SK-N-SH (cell line): ENCODE data around the gene GABRE. TPM values are rescaled to one million over a fixed set of nuclear protein-coding genes. Genes with fewer than 3 reads are reported as not detected.

Source experiments
- CTCF ChIA-PET: fragments of 300-600, 350-600 bp; formaldehyde crosslinking; extraction: SDS; loops from one replicate; lab custom pipeline; 2021; lab: Yijun Ruan, JAX
- POLR2A ChIA-PET: fragments of 350-600 bp; sonication (Branson Sonifier 250); formaldehyde crosslinking; extraction: SDS; loops from one replicate; lab custom pipeline; 2020; ENCODE audit warnings: antibody characterized with exemption, inconsistent platforms; lab: Yijun Ruan, JAX
- DNase-seq: peaks from one replicate; pipeline ENCODE4 v3.0.0; 2012
- H2AFZ ChIP-seq: fragments of 200-600 bp; sonication (generic); 2 replicates; pipeline ENCODE4 v1.8.1; 2016; ENCODE audit warnings: antibody characterized with exemption, mild to moderate bottlenecking, low read depth
- H3F3A ChIP-seq: fragments of 200-600 bp; sonication (generic); replicated peaks from 2 replicates; pipeline ENCODE3; 2016; ENCODE audit warnings: antibody characterized with exemption, mild to moderate bottlenecking; ENCODE audit not compliant: insufficient read depth
- H3K27ac ChIP-seq, 2 experiments: fragments of 200-500 bp in 1 of 2; fragments of 200-600 bp in 1 of 2; sonication (Bioruptor generic) in 1 of 2; sonication (generic), shearing (Covaris generic) in 1 of 2; 2 replicates each; pipeline versions ENCODE4 v1.5.1 to v1.6.1; 2014 to 2016; ENCODE audit warnings: low read depth in 2 of 2, inconsistent platforms in 1 of 2, low read length in 1 of 2, mild to moderate bottlenecking in 1 of 2, mixed read lengths in 1 of 2
- H3K27me3 ChIP-seq: fragments of 200-600 bp; sonication (generic), shearing (Covaris generic); 2 replicates; pipeline ENCODE4 v1.6.1; 2016; ENCODE audit warnings: mixed run types; ENCODE audit not compliant: insufficient read depth
- H3K36me3 ChIP-seq, 2 experiments: fragments of 200-500 bp in 1 of 2; fragments of 200-600 bp in 1 of 2; sonication (Bioruptor generic) in 1 of 2; sonication (generic) in 1 of 2; replicated peaks in 1 of 2; 2 replicates each; pipeline versions ENCODE3 to v1.5.1; 2014 to 2016; ENCODE audit warnings: low read length in 1 of 2, mild to moderate bottlenecking in 1 of 2; ENCODE audit not compliant: insufficient read depth in 2 of 2, control insufficient read depth in 1 of 2
- H3K4me1 ChIP-seq, 2 experiments: fragments of 200-500 bp in 1 of 2; fragments of 200-600 bp in 1 of 2; sonication (Bioruptor generic) in 1 of 2; sonication (generic), shearing (Covaris generic) in 1 of 2; 2 replicates each; pipeline versions ENCODE4 v1.5.1 to v1.6.1; 2014 to 2016; ENCODE audit warnings: low read depth in 1 of 2, low read length in 1 of 2, mixed run types in 1 of 2; ENCODE audit not compliant: insufficient read depth in 2 of 2, control insufficient read depth in 1 of 2
- H3K4me2 ChIP-seq: fragments of 200-600 bp; sonication (generic), shearing (Covaris generic); 2 replicates; pipeline ENCODE4 v1.6.1; 2017; ENCODE audit warnings: mixed run types
- H3K4me3 ChIP-seq, 2 experiments: fragments of 200-500 bp in 1 of 2; fragments of 200-600 bp in 1 of 2; sonication (Bioruptor generic) in 1 of 2; sonication (generic), shearing (Covaris generic) in 1 of 2; 2 replicates each; pipeline versions ENCODE4 v1.5.1 to v1.8.1; 2014 to 2016; ENCODE audit warnings: low read depth in 2 of 2, inconsistent platforms in 1 of 2, low read length in 1 of 2, mild to moderate bottlenecking in 1 of 2, mixed read lengths in 1 of 2, moderate library complexity in 1 of 2
- H3K79me2 ChIP-seq: fragments of 200-600 bp; sonication (generic); 2 replicates; pipeline ENCODE4 v1.8.1; 2017; ENCODE audit warnings: mild to moderate bottlenecking; ENCODE audit not compliant: insufficient read depth
- H3K9ac ChIP-seq: fragments of 200-600 bp; sonication (generic); 2 replicates; pipeline ENCODE4 v1.6.1; 2017; ENCODE audit warnings: mixed run types
- H3K9me2 ChIP-seq: fragments of 200-600 bp; sonication (generic); 2 replicates; pipeline ENCODE4 v1.6.1; 2017; ENCODE audit warnings: mixed run types
- H3K9me3 ChIP-seq: fragments of 200-600 bp; sonication (generic); 2 replicates; pipeline ENCODE4 v1.6.1; 2017; ENCODE audit warnings: mixed run types, mild to moderate bottlenecking, moderate library complexity
- H4K20me1 ChIP-seq: fragments of 200-600 bp; sonication (generic); 2 replicates; pipeline ENCODE4 v1.6.1; 2017; ENCODE audit warnings: mild to moderate bottlenecking, mixed run types; ENCODE audit not compliant: insufficient read depth
- CHD2 ChIP-seq: fragments of 150-350 bp; IDR thresholded peaks from 2 replicates; pipeline ENCODE4 v1.6.1; 2018; ENCODE audit warnings: low read length; ENCODE audit not compliant: partially characterized antibody
- EP300 ChIP-seq, 2 experiments: IDR thresholded peaks; 2 replicates each; pipeline versions ENCODE4 v1.4.0 to v1.6.1; 2012; ENCODE audit warnings: borderline replicate concordance in 1 of 2, low read depth in 1 of 2, low read length in 1 of 2
- FOXJ3 ChIP-seq: sonication (generic); formaldehyde crosslinking; IDR thresholded peaks from 2 replicates; pipeline ENCODE4 v1.5.1; 2020; ENCODE audit warnings: mild to moderate bottlenecking, missing genetic modification reagents
- GABPA ChIP-seq: IDR thresholded peaks from 2 replicates; pipeline ENCODE4 v1.4.0; 2012; ENCODE audit warnings: low read depth, mild to moderate bottlenecking
- JUND ChIP-seq: IDR thresholded peaks from 2 replicates; pipeline ENCODE4 v1.4.0; 2012
- MEF2A ChIP-seq: IDR thresholded peaks from 2 replicates; pipeline ENCODE4 v1.4.0; 2012; ENCODE audit warnings: low read depth, borderline replicate concordance
- MXI1 ChIP-seq: IDR thresholded peaks from 2 replicates; pipeline ENCODE4 v1.6.1; 2012; ENCODE audit warnings: mild to moderate bottlenecking, low read depth, low read length, improper control_type of control experiment
- POLR2AphosphoS5 ChIP-seq: IDR thresholded peaks from 2 replicates; pipeline ENCODE4 v1.6.1; 2012; ENCODE audit warnings: low read depth, low read length
- RAD21 ChIP-seq: IDR thresholded peaks from 2 replicates; pipeline ENCODE4 v1.6.1; 2012; ENCODE audit warnings: mild to moderate bottlenecking, low read length
- RCOR1 ChIP-seq: fragments of 150-350 bp; IDR thresholded peaks from 2 replicates; pipeline ENCODE4 v1.6.1; 2017; ENCODE audit warnings: antibody characterized with exemption, low read length
- RXRA ChIP-seq: IDR thresholded peaks from 2 replicates; pipeline ENCODE4 v1.4.0; 2012; ENCODE audit warnings: low read depth, mild to moderate bottlenecking, borderline replicate concordance
- SIN3A ChIP-seq: IDR thresholded peaks from 2 replicates; pipeline ENCODE4 v1.6.1; 2012; ENCODE audit warnings: low read depth, mild to moderate bottlenecking, low read length, moderate library complexity, borderline replicate concordance
- SMC3 ChIP-seq: IDR thresholded peaks from 2 replicates; pipeline ENCODE4 v1.6.1; 2012; ENCODE audit warnings: low read depth, low read length, improper control_type of control experiment
- TAF1 ChIP-seq: IDR thresholded peaks from 2 replicates; pipeline ENCODE4 v1.6.1; 2012; ENCODE audit warnings: low read depth, mild to moderate bottlenecking, low read length, moderate library complexity, borderline replicate concordance
- YY1 ChIP-seq: IDR thresholded peaks from 2 replicates; pipeline ENCODE4 v1.4.0; 2012; ENCODE audit warnings: low read depth, mild to moderate bottlenecking
- WGBS: methylation state at CpG from one replicate; pipeline ENCODE4 v1.1.6; 2017; ENCODE audit warnings: low lambda C conversion rate; 5-methylcytosine and 5-hydroxymethylcytosine counted together
- polyA plus RNA-seq, 3 experiments: library from polyadenylated mRNA; depleted of rRNA; stranded (reverse); fragments of >200 nt; gene quantifications; 2 replicates each; pipeline ENCODE4 v1.2.3, GENCODE V29; 2012
- TF ChIP-seq, protein P1 (sequence below): fragments of 150-350 bp; IDR thresholded peaks from 2 replicates; pipeline ENCODE4 v1.6.1; 2017; ENCODE audit warnings: antibody characterized with exemption, low read length, low read depth, borderline replicate concordance
- TF ChIP-seq, protein P2 (sequence below): IDR thresholded peaks from 2 replicates; pipeline ENCODE4 v1.6.1; 2012; ENCODE audit warnings: mild to moderate bottlenecking, low read depth, low read length, moderate library complexity
- TF ChIP-seq, protein P3 (sequence below): IDR thresholded peaks from 2 replicates; pipeline ENCODE4 v1.4.0; 2012; ENCODE audit warnings: low read depth, borderline replicate concordance

GABRE gene
- polyA plus RNA-seq, 1 of the 3 experiments (the other 2 are of a cell fraction): 8.1 TPM

DNA sequence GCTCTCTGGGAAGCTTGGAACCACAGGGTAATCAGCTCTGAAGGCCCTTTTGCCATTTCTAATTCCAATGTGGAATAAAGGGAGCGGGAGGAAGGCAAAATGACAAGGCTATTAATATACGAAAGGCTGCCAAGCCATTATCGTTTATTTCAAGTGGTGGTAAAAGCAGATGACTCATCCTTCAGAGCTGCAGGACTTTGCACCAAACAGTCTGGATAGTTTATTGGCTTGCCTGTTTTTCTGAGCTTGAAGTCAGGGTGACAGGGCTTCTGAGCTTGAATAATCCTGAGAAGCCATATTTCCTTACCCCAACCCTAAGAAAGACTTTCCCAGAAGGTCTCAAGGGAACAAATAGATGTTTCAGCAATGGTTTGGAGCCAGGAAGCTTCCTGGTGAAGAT, 7.7 kb upstream of the GABRE start (continued):
- TF ChIP-seq EP300 (IDR thresholded peaks at IDR 0.05; ENCODE audit: borderline replicate concordance in 1 of 2, low read depth in 1 of 2, low read length in 1 of 2) (peak in 1 of 2 experiments; percentile 68; a peak in 2 of 4 replicates), SMC3 (no peak), POLR2AphosphoS5 (peak; percentile 47; the same call in 1 of the 2 replicates), FOXJ3 (no peak), YY1 (no peak), TAF1 (no peak), GABPA (no peak), RAD21 (no peak)
- TF ChIP-seq, protein P1, sequence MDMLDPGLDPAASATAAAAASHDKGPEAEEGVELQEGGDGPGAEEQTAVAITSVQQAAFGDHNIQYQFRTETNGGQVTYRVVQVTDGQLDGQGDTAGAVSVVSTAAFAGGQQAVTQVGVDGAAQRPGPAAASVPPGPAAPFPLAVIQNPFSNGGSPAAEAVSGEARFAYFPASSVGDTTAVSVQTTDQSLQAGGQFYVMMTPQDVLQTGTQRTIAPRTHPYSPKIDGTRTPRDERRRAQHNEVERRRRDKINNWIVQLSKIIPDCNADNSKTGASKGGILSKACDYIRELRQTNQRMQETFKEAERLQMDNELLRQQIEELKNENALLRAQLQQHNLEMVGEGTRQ: no peak
- TF ChIP-seq, protein P2, sequence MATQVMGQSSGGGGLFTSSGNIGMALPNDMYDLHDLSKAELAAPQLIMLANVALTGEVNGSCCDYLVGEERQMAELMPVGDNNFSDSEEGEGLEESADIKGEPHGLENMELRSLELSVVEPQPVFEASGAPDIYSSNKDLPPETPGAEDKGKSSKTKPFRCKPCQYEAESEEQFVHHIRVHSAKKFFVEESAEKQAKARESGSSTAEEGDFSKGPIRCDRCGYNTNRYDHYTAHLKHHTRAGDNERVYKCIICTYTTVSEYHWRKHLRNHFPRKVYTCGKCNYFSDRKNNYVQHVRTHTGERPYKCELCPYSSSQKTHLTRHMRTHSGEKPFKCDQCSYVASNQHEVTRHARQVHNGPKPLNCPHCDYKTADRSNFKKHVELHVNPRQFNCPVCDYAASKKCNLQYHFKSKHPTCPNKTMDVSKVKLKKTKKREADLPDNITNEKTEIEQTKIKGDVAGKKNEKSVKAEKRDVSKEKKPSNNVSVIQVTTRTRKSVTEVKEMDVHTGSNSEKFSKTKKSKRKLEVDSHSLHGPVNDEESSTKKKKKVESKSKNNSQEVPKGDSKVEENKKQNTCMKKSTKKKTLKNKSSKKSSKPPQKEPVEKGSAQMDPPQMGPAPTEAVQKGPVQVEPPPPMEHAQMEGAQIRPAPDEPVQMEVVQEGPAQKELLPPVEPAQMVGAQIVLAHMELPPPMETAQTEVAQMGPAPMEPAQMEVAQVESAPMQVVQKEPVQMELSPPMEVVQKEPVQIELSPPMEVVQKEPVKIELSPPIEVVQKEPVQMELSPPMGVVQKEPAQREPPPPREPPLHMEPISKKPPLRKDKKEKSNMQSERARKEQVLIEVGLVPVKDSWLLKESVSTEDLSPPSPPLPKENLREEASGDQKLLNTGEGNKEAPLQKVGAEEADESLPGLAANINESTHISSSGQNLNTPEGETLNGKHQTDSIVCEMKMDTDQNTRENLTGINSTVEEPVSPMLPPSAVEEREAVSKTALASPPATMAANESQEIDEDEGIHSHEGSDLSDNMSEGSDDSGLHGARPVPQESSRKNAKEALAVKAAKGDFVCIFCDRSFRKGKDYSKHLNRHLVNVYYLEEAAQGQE: no peak
- TF ChIP-seq, protein P3, sequence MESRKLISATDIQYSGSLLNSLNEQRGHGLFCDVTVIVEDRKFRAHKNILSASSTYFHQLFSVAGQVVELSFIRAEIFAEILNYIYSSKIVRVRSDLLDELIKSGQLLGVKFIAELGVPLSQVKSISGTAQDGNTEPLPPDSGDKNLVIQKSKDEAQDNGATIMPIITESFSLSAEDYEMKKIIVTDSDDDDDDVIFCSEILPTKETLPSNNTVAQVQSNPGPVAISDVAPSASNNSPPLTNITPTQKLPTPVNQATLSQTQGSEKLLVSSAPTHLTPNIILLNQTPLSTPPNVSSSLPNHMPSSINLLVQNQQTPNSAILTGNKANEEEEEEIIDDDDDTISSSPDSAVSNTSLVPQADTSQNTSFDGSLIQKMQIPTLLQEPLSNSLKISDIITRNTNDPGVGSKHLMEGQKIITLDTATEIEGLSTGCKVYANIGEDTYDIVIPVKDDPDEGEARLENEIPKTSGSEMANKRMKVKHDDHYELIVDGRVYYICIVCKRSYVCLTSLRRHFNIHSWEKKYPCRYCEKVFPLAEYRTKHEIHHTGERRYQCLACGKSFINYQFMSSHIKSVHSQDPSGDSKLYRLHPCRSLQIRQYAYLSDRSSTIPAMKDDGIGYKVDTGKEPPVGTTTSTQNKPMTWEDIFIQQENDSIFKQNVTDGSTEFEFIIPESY: no peak

DNA sequence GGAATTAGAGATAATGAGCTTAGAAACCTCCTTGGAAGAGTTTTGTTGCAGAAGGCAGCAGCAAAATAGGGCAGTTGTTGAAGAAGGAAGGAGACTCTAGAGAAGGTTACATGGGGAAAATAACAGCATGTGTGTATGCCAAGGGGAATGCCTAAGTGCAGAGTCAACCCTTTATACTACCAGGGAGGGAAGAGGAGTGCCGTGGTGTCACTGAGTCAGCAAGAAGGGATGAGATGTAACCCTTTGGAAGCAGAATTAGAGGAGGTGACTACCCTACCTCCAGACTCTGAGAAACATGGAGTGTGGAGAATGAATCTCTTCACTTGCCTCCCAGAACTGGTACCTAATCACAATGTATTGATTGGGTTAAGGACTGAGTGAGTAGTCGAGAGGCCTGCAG, 6.7 kb upstream of the GABRE start:
- H3K4me2 ChIP-seq: peak overlapping the region; percentile 58
- WGBS: 7% methylated on average over 2 of the region's 2 CpGs
- TF ChIP-seq JUND (peak; percentile 29; the same call in 1 of the 2 replicates), CHD2 (no peak), MXI1 (no peak), RXRA (no peak), YY1 (no peak), RCOR1 (no peak), SIN3A (no peak), MEF2A (no peak), EP300 (IDR thresholded peaks at IDR 0.05; ENCODE audit: borderline replicate concordance in 1 of 2, low read depth in 1 of 2, low read length in 1 of 2) (peak in 1 of 2 experiments; percentile 33; a peak in 1 of 4 replicates)
- TF ChIP-seq, protein P3: no peak
- TF ChIP-seq, protein P2: no peak

More for the DNA sequence above, 6.7 kb upstream of the GABRE start:
- Histone ChIP-seq H3K9me3 (no peaks in the 10 kb centered on the region), H3K36me3 (no peaks in the 10 kb centered on the region), H3K9ac (no peak overlapping the region), H4K20me1 (no peaks in the 10 kb centered on the region), H2AFZ (no peak overlapping the region), H3K27me3 (no peaks in the 10 kb centered on the region), H3F3A (peaks cover 18% of the 10 kb centered on the region), H3K27ac (peak overlapping the region in 1 of 2 experiments; percentile 79; a peak in 1 of 4 replicates), H3K9me2 (no peaks in the 10 kb centered on the region), H3K4me1 (peaks cover 0 to 21% of the 10 kb centered on the region in 2 experiments; a peak in 2 of 4 replicates), H3K4me3 (no peak overlapping the region), H3K79me2 (no peaks in the 10 kb centered on the region)
- POLR2A ChIA-PET: no interaction called here
- CTCF ChIA-PET: no interaction called here
- DNase-seq: no peak
